SK-N-SH (cell line): ENCODE data around the gene RRP8. TPM values are rescaled to one million over a fixed set of nuclear protein-coding genes. Genes with fewer than 3 reads are reported as not detected.

Source experiments
- CTCF ChIA-PET: fragments of 300-600, 350-600 bp; formaldehyde crosslinking; extraction: SDS; loops from one replicate; lab custom pipeline; 2021; lab: Yijun Ruan, JAX
- POLR2A ChIA-PET: fragments of 350-600 bp; sonication (Branson Sonifier 250); formaldehyde crosslinking; extraction: SDS; loops from one replicate; lab custom pipeline; 2020; ENCODE audit warnings: antibody characterized with exemption, inconsistent platforms; lab: Yijun Ruan, JAX
- DNase-seq: peaks from one replicate; pipeline ENCODE4 v3.0.0; 2012
- H2AFZ ChIP-seq: fragments of 200-600 bp; sonication (generic); 2 replicates; pipeline ENCODE4 v1.8.1; 2016; ENCODE audit warnings: antibody characterized with exemption, mild to moderate bottlenecking, low read depth
- H3F3A ChIP-seq: fragments of 200-600 bp; sonication (generic); replicated peaks from 2 replicates; pipeline ENCODE3; 2016; ENCODE audit warnings: antibody characterized with exemption, mild to moderate bottlenecking; ENCODE audit not compliant: insufficient read depth
- H3K27ac ChIP-seq, 2 experiments: fragments of 200-500 bp in 1 of 2; fragments of 200-600 bp in 1 of 2; sonication (Bioruptor generic) in 1 of 2; sonication (generic), shearing (Covaris generic) in 1 of 2; 2 replicates each; pipeline versions ENCODE4 v1.5.1 to v1.6.1; 2014 to 2016; ENCODE audit warnings: low read depth in 2 of 2, inconsistent platforms in 1 of 2, low read length in 1 of 2, mild to moderate bottlenecking in 1 of 2, mixed read lengths in 1 of 2
- H3K27me3 ChIP-seq: fragments of 200-600 bp; sonication (generic), shearing (Covaris generic); 2 replicates; pipeline ENCODE4 v1.6.1; 2016; ENCODE audit warnings: mixed run types; ENCODE audit not compliant: insufficient read depth
- H3K36me3 ChIP-seq, 2 experiments: fragments of 200-500 bp in 1 of 2; fragments of 200-600 bp in 1 of 2; sonication (Bioruptor generic) in 1 of 2; sonication (generic) in 1 of 2; replicated peaks in 1 of 2; 2 replicates each; pipeline versions ENCODE3 to v1.5.1; 2014 to 2016; ENCODE audit warnings: low read length in 1 of 2, mild to moderate bottlenecking in 1 of 2; ENCODE audit not compliant: insufficient read depth in 2 of 2, control insufficient read depth in 1 of 2
- H3K4me1 ChIP-seq, 2 experiments: fragments of 200-500 bp in 1 of 2; fragments of 200-600 bp in 1 of 2; sonication (Bioruptor generic) in 1 of 2; sonication (generic), shearing (Covaris generic) in 1 of 2; 2 replicates each; pipeline versions ENCODE4 v1.5.1 to v1.6.1; 2014 to 2016; ENCODE audit warnings: low read depth in 1 of 2, low read length in 1 of 2, mixed run types in 1 of 2; ENCODE audit not compliant: insufficient read depth in 2 of 2, control insufficient read depth in 1 of 2
- H3K4me2 ChIP-seq: fragments of 200-600 bp; sonication (generic), shearing (Covaris generic); 2 replicates; pipeline ENCODE4 v1.6.1; 2017; ENCODE audit warnings: mixed run types
- H3K4me3 ChIP-seq, 2 experiments: fragments of 200-500 bp in 1 of 2; fragments of 200-600 bp in 1 of 2; sonication (Bioruptor generic) in 1 of 2; sonication (generic), shearing (Covaris generic) in 1 of 2; 2 replicates each; pipeline versions ENCODE4 v1.5.1 to v1.8.1; 2014 to 2016; ENCODE audit warnings: low read depth in 2 of 2, inconsistent platforms in 1 of 2, low read length in 1 of 2, mild to moderate bottlenecking in 1 of 2, mixed read lengths in 1 of 2, moderate library complexity in 1 of 2
- H3K79me2 ChIP-seq: fragments of 200-600 bp; sonication (generic); 2 replicates; pipeline ENCODE4 v1.8.1; 2017; ENCODE audit warnings: mild to moderate bottlenecking; ENCODE audit not compliant: insufficient read depth
- H3K9ac ChIP-seq: fragments of 200-600 bp; sonication (generic); 2 replicates; pipeline ENCODE4 v1.6.1; 2017; ENCODE audit warnings: mixed run types
- H3K9me2 ChIP-seq: fragments of 200-600 bp; sonication (generic); 2 replicates; pipeline ENCODE4 v1.6.1; 2017; ENCODE audit warnings: mixed run types
- H3K9me3 ChIP-seq: fragments of 200-600 bp; sonication (generic); 2 replicates; pipeline ENCODE4 v1.6.1; 2017; ENCODE audit warnings: mixed run types, mild to moderate bottlenecking, moderate library complexity
- H4K20me1 ChIP-seq: fragments of 200-600 bp; sonication (generic); 2 replicates; pipeline ENCODE4 v1.6.1; 2017; ENCODE audit warnings: mild to moderate bottlenecking, mixed run types; ENCODE audit not compliant: insufficient read depth
- CHD2 ChIP-seq: fragments of 150-350 bp; IDR thresholded peaks from 2 replicates; pipeline ENCODE4 v1.6.1; 2018; ENCODE audit warnings: low read length; ENCODE audit not compliant: partially characterized antibody
- FOSL2 ChIP-seq: IDR thresholded peaks from 2 replicates; pipeline ENCODE4 v1.4.0; 2012; ENCODE audit warnings: low read depth, mild to moderate bottlenecking, moderate library complexity, borderline replicate concordance
- GABPA ChIP-seq: IDR thresholded peaks from 2 replicates; pipeline ENCODE4 v1.4.0; 2012; ENCODE audit warnings: low read depth, mild to moderate bottlenecking
- JUND ChIP-seq: IDR thresholded peaks from 2 replicates; pipeline ENCODE4 v1.4.0; 2012
- MXI1 ChIP-seq: IDR thresholded peaks from 2 replicates; pipeline ENCODE4 v1.6.1; 2012; ENCODE audit warnings: mild to moderate bottlenecking, low read depth, low read length, improper control_type of control experiment
- RAD21 ChIP-seq: IDR thresholded peaks from 2 replicates; pipeline ENCODE4 v1.6.1; 2012; ENCODE audit warnings: mild to moderate bottlenecking, low read length
- RXRA ChIP-seq: IDR thresholded peaks from 2 replicates; pipeline ENCODE4 v1.4.0; 2012; ENCODE audit warnings: low read depth, mild to moderate bottlenecking, borderline replicate concordance
- SIN3A ChIP-seq: IDR thresholded peaks from 2 replicates; pipeline ENCODE4 v1.6.1; 2012; ENCODE audit warnings: low read depth, mild to moderate bottlenecking, low read length, moderate library complexity, borderline replicate concordance
- SMC3 ChIP-seq: IDR thresholded peaks from 2 replicates; pipeline ENCODE4 v1.6.1; 2012; ENCODE audit warnings: low read depth, low read length, improper control_type of control experiment
- TAF1 ChIP-seq: IDR thresholded peaks from 2 replicates; pipeline ENCODE4 v1.6.1; 2012; ENCODE audit warnings: low read depth, mild to moderate bottlenecking, low read length, moderate library complexity, borderline replicate concordance
- TCF12 ChIP-seq: IDR thresholded peaks from 2 replicates; pipeline ENCODE4 v1.4.0; 2012
- YY1 ChIP-seq: IDR thresholded peaks from 2 replicates; pipeline ENCODE4 v1.4.0; 2012; ENCODE audit warnings: low read depth, mild to moderate bottlenecking
- WGBS: methylation state at CpG from one replicate; pipeline ENCODE4 v1.1.6; 2017; ENCODE audit warnings: low lambda C conversion rate; 5-methylcytosine and 5-hydroxymethylcytosine counted together
- polyA plus RNA-seq, 3 experiments: library from polyadenylated mRNA; depleted of rRNA; stranded (reverse); fragments of >200 nt; gene quantifications; 2 replicates each; pipeline ENCODE4 v1.2.3, GENCODE V29; 2012
- TF ChIP-seq, protein P1 (sequence below): fragments of 200-600 bp; sonication (generic); IDR thresholded peaks from 2 replicates; pipeline ENCODE4 v1.6.1; 2017; ENCODE audit warnings: antibody characterized with exemption, mild to moderate bottlenecking, moderate library complexity
- TF ChIP-seq, protein P2 (sequence below): fragments of 150-350 bp; IDR thresholded peaks from 2 replicates; pipeline ENCODE4 v1.6.1; 2017; ENCODE audit warnings: antibody characterized with exemption, low read length, low read depth, borderline replicate concordance

The RRP8 gene
- polyA plus RNA-seq, 1 of the 3 experiments (the other 2 are of a cell fraction): 7.8 TPM

DNA sequence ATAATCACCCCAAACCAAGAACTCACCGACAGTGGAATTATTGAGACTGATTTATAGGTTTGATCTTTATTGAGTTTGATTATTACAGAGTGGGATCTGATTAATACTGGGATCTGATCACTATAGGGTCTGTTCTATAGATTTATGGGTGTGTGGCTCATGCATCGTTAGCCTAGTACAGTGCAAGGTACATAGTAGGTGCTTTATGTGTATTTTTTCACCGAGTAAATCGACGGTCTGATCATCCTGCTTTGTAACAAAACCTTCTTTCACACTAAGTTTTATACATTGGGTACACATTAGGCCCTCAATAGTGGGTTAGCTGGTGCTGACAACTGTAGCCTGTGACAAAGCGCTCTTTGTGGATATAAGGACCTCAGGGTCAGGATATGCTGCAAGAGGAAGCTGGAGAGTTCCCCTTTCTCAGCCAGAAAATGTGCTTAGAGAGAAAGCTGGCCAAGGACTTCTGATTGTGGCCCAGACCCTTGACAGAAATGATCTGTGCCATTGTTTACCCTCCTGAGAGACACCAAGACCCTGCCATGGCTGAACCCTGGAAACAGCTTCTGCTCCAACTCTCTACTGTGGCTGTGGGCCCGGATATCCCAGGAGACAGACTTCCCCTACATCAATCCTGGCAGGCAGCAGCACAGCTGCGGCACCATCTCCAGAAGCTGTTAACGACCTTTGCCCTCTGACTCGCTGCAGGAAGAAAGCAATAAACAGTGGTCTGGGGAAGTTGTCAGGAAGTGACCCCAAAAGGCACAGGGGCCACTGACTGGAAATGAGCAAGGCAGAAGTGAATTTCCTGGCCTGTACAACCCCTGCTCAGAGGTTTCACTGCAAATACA, 31.9 kb upstream of the RRP8 start:
- no peak overlapping the region for H3K9ac ChIP-seq
- no peak for DNase-seq
- H3K9me2 ChIP-seq: no peaks in the 10 kb centered on the region
- H3K27me3 ChIP-seq: no peaks in the 10 kb centered on the region
- H4K20me1 ChIP-seq: no peaks in the 10 kb centered on the region
- TF ChIP-seq RXRA: no peak
- TF ChIP-seq JUND: no peak
- TF ChIP-seq MXI1: no peak
- TF ChIP-seq YY1: no peak
- TF ChIP-seq RAD21: no peak
- TF ChIP-seq, protein P1, sequence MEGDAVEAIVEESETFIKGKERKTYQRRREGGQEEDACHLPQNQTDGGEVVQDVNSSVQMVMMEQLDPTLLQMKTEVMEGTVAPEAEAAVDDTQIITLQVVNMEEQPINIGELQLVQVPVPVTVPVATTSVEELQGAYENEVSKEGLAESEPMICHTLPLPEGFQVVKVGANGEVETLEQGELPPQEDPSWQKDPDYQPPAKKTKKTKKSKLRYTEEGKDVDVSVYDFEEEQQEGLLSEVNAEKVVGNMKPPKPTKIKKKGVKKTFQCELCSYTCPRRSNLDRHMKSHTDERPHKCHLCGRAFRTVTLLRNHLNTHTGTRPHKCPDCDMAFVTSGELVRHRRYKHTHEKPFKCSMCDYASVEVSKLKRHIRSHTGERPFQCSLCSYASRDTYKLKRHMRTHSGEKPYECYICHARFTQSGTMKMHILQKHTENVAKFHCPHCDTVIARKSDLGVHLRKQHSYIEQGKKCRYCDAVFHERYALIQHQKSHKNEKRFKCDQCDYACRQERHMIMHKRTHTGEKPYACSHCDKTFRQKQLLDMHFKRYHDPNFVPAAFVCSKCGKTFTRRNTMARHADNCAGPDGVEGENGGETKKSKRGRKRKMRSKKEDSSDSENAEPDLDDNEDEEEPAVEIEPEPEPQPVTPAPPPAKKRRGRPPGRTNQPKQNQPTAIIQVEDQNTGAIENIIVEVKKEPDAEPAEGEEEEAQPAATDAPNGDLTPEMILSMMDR: no peak
- CTCF ChIA-PET: interaction anchor here (0.7 to 1.0 kb wide), 2 partner anchors 23 to 71 kb away, joined by 3 read pairs; partner anchors contain the start of gene TAF10
- H3K4me2 ChIP-seq: no peak overlapping the region
- no peak overlapping the region for H3K4me3 ChIP-seq
- no peaks in the 10 kb centered on the region for H3F3A ChIP-seq
- no peaks in the 10 kb centered on the region for H3K9me3 ChIP-seq
- no peak overlapping the region for H2AFZ ChIP-seq
- POLR2A ChIA-PET: no interaction called here
- 83% methylated on average over 10 of the region's 10 CpGs for WGBS
- no peak overlapping the region for H3K27ac ChIP-seq
- peaks cover 0 to 8% of the 10 kb centered on the region in 2 experiments for H3K36me3 ChIP-seq
- peaks cover 0 to 20% of the 10 kb centered on the region in 2 experiments; a peak in 1 of 4 replicates for H3K4me1 ChIP-seq
- H3K79me2 ChIP-seq: no peaks in the 10 kb centered on the region

DNA sequence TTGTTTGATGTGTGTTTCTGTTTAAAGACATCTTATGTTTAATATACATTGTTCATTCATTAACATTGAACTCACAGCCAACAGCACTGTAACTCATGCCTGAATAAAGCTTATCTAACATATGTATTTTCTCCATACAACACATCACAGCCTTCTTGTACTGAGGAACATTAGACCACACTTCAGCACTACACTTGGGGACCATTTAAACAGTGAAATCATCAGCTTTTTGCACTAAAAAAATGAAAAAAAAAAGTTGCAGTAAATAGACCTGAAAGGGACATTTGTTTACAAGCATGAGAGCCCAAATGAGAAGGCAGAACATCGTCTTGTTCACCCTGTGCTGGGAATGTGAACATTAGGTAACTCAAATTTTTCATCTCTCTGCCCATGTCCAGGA, 31.1 kb upstream of the RRP8 start:
- no peaks in the 10 kb centered on the region for H4K20me1 ChIP-seq
- no peak overlapping the region for H3K27ac ChIP-seq
- TF ChIP-seq TAF1: no peak
- TF ChIP-seq, protein P2, sequence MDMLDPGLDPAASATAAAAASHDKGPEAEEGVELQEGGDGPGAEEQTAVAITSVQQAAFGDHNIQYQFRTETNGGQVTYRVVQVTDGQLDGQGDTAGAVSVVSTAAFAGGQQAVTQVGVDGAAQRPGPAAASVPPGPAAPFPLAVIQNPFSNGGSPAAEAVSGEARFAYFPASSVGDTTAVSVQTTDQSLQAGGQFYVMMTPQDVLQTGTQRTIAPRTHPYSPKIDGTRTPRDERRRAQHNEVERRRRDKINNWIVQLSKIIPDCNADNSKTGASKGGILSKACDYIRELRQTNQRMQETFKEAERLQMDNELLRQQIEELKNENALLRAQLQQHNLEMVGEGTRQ: no peak
- no peak for TF ChIP-seq GABPA
- TF ChIP-seq SIN3A: no peak
- no peak for TF ChIP-seq FOSL2
- TF ChIP-seq MXI1: no peak
- no peak for TF ChIP-seq CHD2
- no peak for TF ChIP-seq TCF12
- no peak for TF ChIP-seq SMC3
- TF ChIP-seq JUND: no peak
- no peak for TF ChIP-seq RXRA
- H3K9me2 ChIP-seq: no peaks in the 10 kb centered on the region
- no peaks in the 10 kb centered on the region for H3K27me3 ChIP-seq
- peaks cover 0 to 9% of the 10 kb centered on the region in 2 experiments for H3K36me3 ChIP-seq
- no peaks in the 10 kb centered on the region for H3F3A ChIP-seq
- CTCF ChIA-PET: interaction anchor here (1.8 kb wide), 1 partner anchor 103 kb away, joined by 6 read pairs; no protein-coding TSS in a partner anchor
- no peaks in the 10 kb centered on the region for H3K9me3 ChIP-seq
- H3K79me2 ChIP-seq: no peaks in the 10 kb centered on the region
- no peak overlapping the region for H3K9ac ChIP-seq
- peaks cover 0 to 13% of the 10 kb centered on the region in 2 experiments; a peak in 1 of 4 replicates for H3K4me1 ChIP-seq
- no peak overlapping the region for H2AFZ ChIP-seq
- POLR2A ChIA-PET: no interaction called here
- DNase-seq: no peak
- WGBS: 58% methylated on average over 1 of the region's 1 CpG
- no peak overlapping the region for H3K4me3 ChIP-seq
- H3K4me2 ChIP-seq: no peak overlapping the region
